HG02759 (cell line): ENCODE data around the gene COG5.
"Not testable (repeated sequence)": the region's sequence is repeated elsewhere in the genome, so short reads cannot be mapped to it uniquely, and the experiment has no call there.

ENCODE experiments used
- ATAC-seq: cut with Tn5 transposase; IDR thresholded peaks from one replicate; pipeline ENCODE4 v1.9.1; 2021; ENCODE audit warnings: mild to moderate bottlenecking, moderate library complexity; ENCODE audit not compliant: unreplicated experiment

COG5 gene

DNA sequence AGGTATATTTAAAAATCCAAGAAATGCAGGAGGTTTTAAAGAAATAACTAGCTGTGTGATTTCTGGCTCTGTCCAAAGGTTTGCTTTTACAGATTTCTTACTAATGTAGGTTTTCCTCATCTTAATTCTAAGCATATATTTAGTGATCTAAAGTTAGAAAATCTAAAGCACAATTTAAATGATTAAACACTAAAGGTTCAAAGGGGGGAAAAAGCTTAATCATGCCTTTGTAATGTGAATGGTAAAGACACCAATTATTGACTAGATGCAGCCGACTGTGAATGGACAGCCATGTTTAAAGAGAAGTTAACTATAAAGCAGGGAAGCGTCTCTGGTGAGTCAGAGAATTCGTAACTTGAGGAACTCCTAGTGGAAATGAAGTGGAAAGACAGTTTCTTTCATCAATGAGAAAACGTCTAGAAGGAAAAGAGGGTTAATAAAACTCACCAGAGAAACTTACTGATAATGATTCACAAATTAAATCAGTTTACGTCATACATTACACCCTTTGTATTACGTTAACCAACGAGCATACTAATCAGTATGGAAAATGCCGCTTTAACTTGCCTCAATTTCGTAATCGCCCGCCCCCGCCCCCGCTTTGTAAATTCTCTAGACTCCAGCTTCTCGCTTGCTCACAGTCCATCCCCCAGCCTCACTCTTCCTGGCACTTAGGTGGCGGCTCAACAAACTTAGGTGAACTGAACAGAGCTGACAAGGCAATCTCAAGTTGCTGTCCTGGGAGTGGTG is 396.1 kb downstream of the COG5 start:
- no peak for ATAC-seq

DNA sequence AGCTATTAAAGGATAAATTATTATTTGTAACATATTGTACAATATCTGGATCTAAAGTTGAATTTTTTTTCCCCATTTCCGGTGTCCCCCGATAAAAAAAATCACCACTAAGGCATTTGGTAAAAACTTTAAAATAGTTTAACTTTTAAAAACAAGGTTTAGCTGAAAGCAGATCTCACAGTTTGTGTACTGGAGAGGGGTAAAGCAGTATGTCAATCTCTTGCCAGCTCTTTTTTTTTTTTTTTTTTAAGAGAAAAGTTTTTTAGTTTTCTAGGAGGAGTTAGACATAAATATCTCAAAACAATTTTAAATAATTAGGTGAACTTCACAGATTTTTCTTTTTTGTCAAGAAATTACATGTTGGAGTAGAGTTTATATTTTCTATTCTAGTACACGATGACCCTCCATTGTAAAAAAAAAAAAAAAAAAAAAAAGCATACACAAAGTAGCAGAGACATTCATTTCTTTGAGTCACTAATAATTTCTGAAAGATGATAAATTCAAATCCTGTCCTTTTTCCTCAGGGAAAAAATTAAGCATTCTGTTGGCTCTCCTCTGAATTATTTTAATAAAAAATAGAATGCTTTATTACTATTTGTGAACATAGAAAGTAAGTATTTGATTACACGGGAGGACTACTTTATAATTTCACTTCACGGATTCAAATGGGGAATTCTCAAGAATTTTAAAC is 396.8 kb downstream of the COG5 start:
- ATAC-seq = no peak

DNA sequence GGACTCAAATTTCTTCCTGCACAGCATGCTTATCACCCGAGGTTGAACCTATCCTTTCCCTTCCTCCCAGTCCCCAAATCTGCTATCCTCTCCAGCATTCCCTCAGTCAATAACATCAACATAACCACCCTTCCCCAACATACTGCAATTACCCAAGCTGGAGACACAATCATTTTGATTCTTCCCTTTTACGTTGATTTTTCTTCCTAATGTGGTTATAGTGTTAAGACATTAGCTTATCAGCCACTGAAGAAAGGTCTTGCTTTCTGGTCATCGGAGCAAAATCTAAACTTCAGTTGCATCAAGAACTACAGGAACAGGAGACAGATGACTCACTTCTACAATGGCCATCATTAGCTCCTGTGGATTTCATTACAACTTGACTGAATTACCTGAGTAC is 398.4 kb downstream of the COG5 start:
- ATAC-seq = no peak

DNA sequence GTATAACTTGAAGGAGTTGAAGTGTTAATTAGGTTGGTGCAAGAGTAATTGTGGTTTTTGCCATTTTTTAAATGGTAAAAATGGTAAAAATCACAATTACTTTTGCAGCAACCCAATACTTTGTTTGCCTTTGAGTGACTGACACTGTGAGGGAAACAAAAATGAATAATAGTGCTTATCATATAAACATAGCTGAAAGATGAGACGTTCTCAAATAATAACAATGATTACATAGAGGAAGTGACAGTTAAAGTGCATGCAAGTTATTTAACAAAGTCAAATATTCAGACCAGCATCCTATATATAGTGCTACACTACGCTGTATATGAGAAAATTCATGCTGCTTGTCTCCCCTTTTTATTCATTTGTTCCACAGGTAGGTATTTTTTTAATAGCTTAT is 399.6 kb downstream of the COG5 start:
- ATAC-seq = no peak

DNA sequence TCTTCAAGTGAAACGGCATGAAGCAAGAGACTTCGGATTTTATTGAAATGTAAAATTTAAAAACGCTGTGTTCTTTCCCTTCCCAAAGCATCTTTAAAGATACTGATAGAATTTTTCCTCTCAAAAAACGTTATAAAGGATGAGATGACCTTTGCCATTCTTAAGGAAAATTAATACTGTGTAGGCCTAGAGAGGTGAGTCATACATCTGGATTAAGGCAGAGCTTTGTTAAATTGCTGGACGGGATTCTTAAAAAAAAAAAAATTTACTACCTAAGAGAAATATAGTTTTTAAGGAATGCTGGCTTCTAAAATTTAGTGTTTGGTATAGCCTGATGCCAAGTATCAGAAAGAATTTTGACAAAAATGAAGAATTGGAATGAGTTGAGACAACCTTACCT is 401.2 kb downstream of the COG5 start:
- ATAC-seq = no peak

DNA sequence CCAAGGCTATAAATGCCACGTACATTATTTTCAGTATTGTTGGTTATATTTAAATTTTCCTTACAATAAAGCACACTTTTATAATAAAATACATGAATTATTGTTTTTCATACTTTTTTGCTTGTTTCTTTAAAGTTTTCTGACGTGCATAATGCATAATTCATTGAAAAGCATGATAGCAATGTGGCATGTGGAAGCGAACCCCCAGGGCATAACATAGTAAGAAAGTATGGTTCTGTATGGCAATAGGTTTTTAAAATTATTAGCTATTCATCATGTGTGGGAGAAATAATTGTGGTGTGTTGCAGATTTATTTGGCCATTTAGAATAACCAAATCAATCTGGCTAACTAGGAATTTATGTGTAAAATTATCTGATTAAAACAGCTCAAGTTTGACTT is 402.3 kb downstream of the COG5 start:
- ATAC-seq = no peak

DNA sequence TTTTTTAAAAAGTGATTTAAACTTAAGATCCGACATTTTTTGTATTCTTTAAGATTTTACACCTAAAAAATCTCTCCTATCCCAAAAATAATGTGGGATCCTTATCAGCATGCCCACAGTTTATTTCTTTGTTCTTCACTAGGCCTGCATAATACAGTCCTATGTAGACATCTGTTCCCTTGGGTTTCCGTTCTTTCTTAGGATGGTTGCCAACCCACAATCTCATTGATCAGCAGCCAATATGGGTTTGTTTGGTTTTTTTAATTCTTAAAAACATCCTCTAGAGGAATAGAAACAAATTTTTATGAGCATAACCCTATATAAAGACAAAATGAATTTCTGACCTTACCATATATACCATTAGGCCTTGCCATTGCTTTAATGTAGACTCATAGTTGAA is 403.3 kb downstream of the COG5 start:
- no peak for ATAC-seq

DNA sequence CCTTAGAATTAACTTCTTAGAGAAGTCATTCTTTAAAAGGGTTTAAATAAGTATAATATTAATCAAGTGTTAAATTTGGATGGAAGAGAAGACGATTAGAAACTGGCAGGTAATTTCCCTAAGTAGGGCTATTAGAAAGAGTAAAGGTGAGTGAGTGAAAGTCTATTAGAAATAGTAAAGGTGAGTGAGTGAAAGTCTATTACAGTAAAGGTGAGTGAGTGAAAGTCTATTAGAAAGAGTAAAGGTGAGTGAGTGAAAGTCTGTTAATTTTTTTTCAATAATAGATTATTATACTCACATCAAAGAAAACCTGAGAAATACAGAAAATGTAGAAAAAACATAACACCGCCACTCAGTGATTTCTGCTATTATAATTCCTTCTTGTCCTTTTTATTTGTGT is 405.7 kb downstream of the COG5 start:
- ATAC-seq = no peak

DNA sequence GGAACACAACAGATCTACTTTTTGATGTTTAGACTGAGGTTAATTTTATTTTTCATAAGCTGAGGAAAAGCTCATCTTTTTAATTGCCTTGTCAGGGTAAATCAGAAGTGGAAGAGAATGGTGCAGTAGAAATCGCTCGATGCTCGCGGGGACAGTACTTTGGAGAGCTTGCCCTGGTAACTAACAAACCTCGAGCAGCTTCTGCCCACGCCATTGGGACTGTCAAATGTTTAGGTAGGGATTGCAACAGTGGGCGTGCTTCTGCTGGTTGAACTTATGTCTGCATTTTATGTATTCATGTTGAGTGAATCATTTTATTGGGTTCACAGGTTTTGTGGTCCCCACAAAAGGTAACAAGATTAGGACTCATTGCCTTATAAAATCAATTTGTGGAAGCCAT is 406.6 kb downstream of the COG5 start:
- no peak for ATAC-seq

DNA sequence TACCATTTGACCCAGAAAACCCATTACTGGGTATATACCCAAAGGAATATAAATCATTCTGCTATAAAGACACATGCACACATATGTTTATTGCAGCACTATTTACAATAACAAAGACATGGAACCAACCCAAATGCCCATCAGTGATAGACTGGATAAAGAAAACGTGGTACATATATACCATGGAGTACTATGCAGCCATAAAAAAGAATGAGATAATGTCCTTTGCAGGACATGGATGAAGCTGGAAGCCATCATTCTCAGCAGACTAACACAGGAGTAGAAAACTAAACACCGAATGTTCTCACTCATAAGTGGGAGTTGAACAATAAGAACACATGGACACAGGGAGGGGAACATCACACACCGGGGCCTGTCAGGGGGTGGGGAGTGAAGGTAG is 408.0 kb downstream of the COG5 start:
- ATAC-seq = not testable (repeated sequence)

DNA sequence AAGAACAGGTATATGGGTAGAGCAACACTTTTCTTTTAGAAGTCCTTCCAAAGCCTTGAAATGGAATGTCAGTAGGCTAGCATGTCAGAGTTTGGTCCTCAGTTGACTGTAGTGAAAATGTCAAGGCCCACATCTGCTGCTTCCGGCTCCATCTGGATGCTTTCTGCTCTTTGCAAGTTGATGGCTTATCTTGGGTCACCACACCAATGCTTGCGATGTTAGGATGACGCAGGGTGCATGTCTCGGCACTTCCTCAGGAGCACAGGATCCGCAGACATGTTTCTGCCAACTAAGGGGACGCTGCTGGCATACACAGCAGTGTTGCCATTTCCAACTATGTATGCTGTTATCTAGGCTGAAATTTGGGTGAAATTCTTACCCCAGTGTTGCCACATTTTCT is 408.9 kb downstream of the COG5 start:
- no peak for ATAC-seq

DNA sequence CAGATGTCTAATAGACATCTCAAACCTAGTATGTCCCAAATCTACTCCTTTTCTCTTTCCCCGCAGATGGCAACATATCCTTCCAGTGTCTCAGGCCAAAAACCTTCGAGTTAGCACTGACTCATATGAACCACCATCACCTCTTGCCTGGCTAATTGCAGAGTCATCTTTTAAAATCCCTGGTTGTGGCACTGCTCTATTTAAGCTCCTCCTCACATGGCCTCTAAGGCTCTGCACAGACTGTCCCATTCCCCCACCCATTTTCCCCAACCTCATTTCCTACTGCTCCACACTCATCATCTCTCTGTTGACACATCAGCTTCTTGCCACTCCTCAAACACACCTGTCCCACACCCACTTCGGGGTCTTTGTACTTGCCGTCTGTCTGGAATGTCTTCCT is 411.7 kb downstream of the COG5 start:
- ATAC-seq = no peak
